Type B pancreatic cell (in vitro differentiated cells): Measurements from ENCODE around the gene ADCY7. TPM values are rescaled to one million over a fixed set of nuclear protein-coding genes. Genes with fewer than 3 reads are reported as not detected.

Experiments used
- DNase-seq: peaks from one replicate; pipeline ENCODE4 v3.0.0; 2021; ENCODE audit warnings: mixed read lengths; ENCODE audit not compliant: unreplicated experiment; ENCODE audit errors: extremely low spot score
- H3K27ac Mint-ChIP-seq: 2 replicates; pipeline ENCODE4 v1.8.0; 2021; ENCODE audit warnings: mild to moderate bottlenecking, mixed read lengths
- H3K27me3 Mint-ChIP-seq: 2 replicates; pipeline ENCODE4 v1.8.0; 2021; ENCODE audit warnings: mixed read lengths
- H3K36me3 Mint-ChIP-seq: 2 replicates; pipeline ENCODE4 v1.8.0; 2021; ENCODE audit warnings: mixed read lengths
- H3K4me1 Mint-ChIP-seq: one replicate; pipeline ENCODE4 v1.8.0; 2021; ENCODE audit warnings: mixed read lengths; ENCODE audit not compliant: unreplicated experiment
- H3K4me3 Mint-ChIP-seq: 2 replicates; pipeline ENCODE4 v1.8.0; 2021; ENCODE audit warnings: mild to moderate bottlenecking, mixed read lengths
- H3K9me3 Mint-ChIP-seq: 2 replicates; pipeline ENCODE4 v1.8.0; 2021; ENCODE audit warnings: mixed read lengths
- total RNA-seq: library from RNA; stranded (reverse); gene quantifications from 2 replicates; pipeline ENCODE4 v1.2.1, GENCODE V29; 2021; ENCODE audit warnings: low replicate concordance
- TF ChIP-seq, protein P1 (sequence below): fragments of 200-600 bp; sonication (generic); conservative IDR thresholded peaks from 2 replicates; pipeline ENCODE4 v1.5.0; 2021; ENCODE audit warnings: antibody characterized with exemption, mild to moderate bottlenecking

The ADCY7 gene
- total RNA-seq, 1 donor from 2014 or later, result 16.8 TPM

DNA sequence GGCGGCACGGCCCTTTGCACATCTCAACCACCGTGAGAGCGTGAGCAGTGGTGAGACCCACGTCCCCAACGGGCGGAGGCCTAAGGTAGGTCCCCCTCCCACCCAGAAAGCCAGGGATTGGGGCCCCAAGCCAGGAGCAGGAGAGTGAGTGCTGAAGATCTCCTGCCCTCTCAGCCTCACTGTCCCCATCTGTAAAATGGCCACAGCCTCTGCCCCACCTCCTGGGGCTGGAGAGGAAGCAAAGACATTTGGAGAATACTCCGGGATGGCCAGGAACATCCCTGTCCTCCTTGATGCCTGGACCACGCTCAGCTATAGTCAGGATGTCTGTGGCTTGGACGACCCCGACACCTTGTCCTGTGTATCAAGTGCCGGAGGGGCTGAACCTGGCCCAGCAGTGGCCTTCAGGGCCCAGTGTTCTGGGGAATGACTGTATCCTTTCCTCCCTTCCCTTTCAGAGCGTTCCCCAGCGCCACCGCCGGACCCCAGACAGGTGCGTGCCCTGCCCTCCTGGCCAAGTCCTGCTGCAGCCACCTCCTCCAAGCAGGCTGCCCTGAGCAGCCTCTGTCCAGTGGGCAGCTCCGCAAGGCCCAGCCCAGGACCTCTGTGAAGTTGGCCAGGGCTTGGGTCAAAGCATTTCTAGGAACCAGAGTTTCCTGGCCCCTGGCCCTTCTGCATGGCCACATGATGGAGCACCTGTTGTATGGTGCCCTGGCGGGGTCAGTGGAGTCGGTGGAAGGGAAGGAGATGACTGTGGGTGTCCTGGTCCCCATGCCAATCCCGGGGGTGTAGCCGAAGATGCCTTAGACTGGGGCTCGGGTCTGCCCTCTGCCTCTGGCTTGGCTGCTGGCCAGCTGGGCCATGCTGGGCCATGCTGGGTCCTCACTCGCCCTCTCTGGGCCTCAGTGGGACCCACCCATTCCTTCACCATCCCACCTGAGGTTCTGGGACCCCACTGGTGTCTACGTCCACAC is 38.4 kb downstream of the ADCY7 start:
- Mint-ChIP-seq H3K27me3 (no peaks in the 10 kb centered on the region), H3K4me1 (peaks cover 8% of the 10 kb centered on the region), H3K36me3 (no peaks in the 10 kb centered on the region), H3K4me3 (no peak overlapping the region), H3K27ac (no peak overlapping the region), H3K9me3 (no peaks in the 10 kb centered on the region)
- TF ChIP-seq, protein P1, sequence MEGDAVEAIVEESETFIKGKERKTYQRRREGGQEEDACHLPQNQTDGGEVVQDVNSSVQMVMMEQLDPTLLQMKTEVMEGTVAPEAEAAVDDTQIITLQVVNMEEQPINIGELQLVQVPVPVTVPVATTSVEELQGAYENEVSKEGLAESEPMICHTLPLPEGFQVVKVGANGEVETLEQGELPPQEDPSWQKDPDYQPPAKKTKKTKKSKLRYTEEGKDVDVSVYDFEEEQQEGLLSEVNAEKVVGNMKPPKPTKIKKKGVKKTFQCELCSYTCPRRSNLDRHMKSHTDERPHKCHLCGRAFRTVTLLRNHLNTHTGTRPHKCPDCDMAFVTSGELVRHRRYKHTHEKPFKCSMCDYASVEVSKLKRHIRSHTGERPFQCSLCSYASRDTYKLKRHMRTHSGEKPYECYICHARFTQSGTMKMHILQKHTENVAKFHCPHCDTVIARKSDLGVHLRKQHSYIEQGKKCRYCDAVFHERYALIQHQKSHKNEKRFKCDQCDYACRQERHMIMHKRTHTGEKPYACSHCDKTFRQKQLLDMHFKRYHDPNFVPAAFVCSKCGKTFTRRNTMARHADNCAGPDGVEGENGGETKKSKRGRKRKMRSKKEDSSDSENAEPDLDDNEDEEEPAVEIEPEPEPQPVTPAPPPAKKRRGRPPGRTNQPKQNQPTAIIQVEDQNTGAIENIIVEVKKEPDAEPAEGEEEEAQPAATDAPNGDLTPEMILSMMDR, result no peak
- DNase-seq, result peak; percentile 64

DNA sequence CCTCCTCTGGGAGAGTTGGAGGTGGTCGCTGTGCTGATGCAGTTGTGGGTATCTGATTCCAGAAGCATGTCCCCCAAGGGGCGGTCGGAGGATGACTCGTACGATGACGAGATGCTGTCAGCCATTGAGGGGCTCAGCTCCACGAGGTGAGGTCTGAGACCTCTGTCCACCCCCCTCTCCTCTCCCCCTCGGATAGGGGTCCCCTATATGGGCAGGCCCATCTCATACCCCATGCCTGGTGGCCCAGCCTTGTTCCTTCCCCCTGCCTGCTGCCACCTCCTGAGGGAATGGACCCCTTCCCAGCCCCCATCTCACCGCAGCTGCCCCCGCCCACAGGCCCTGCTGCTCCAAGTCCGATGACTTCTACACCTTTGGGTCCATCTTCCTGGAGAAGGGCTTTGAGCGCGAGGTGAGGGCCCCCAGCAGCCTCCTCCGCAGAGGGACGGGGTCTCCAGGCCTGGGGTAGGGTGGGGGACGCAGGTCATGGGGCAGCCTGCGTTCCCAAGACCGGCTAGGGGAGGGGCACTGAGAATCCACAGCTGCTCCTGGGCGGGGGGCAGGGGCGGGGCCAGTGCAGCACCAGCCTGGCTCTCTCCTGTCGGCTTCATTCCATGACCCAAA is 39.2 kb downstream of the ADCY7 start:
- Mint-ChIP-seq H3K27ac (no peak overlapping the region), H3K4me1 (peaks cover 15% of the 10 kb centered on the region), H3K9me3 (no peaks in the 10 kb centered on the region), H3K4me3 (no peak overlapping the region), H3K36me3 (no peaks in the 10 kb centered on the region), H3K27me3 (no peaks in the 10 kb centered on the region)
- peak; percentile 63 for DNase-seq
- TF ChIP-seq, protein P1, result no peak

DNA sequence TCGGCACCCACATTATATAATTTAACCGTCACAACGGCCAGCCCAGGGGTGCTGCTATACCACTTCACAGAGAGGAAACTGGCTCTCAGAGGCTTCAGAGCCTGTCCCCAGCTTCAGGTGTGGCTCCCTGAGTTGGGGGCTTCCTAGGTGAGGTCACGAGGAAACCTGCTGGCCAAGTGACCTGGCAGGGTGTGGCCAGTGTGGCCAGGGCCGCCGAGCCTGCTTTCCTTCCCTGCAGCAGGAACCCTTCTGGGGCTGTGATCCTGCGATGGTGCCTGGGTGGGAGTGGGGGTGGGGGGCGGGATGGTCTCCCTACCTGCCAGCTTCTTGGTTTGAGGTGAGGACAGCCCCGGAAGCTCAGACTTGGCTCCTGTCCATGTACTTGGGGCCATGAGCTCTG is 39.9 kb downstream of the ADCY7 start:
- Mint-ChIP-seq H3K4me3 (no peak overlapping the region), H3K36me3 (no peaks in the 10 kb centered on the region), H3K4me1 (peaks cover 15% of the 10 kb centered on the region), H3K27ac (no peak overlapping the region), H3K9me3 (no peaks in the 10 kb centered on the region), H3K27me3 (no peaks in the 10 kb centered on the region)
- TF ChIP-seq, protein P1, result no peak
- DNase-seq, result peak; percentile 48

DNA sequence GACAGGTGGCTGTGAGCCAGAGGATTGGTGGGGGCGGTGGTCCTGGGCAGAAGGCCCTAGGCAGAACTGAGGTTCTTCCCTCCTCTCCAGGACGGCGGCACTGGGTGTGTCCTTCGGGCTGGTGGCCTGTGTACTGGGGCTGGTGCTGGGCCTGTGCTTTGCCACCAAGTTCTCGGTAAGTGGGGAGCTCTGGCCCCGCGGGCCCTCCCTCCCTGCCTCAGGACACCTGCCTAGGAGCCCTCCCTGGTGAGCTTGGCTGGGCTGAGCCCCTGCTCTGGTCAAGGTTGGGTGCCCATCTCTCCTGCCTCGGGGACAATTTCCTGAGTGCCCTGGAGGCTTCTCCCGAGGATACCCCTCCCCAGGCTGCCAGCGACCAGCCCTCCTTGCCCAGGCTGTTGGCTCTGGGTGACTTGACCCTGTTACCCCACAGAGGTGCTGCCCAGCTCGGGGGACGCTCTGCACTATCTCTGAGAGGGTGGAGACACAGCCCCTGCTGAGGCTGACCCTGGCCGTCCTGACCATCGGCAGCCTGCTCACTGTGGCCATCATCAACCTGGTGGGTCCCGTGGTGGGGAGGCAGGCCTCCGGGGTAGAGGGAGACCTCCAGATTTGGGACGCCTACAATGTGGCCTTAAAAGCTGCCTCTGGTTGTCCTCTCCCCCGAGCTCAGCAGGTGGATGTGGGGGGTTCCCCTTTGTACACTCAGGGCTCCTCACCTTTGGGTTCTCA is 42.0 kb downstream of the ADCY7 start:
- Mint-ChIP-seq H3K9me3 (no peaks in the 10 kb centered on the region), H3K4me3 (no peak overlapping the region), H3K4me1 (peaks cover 15% of the 10 kb centered on the region), H3K27ac (no peak overlapping the region), H3K36me3 (peaks cover 5% of the 10 kb centered on the region), H3K27me3 (no peaks in the 10 kb centered on the region)
- peak; percentile 64 for DNase-seq
- TF ChIP-seq, protein P1, result no peak

DNA sequence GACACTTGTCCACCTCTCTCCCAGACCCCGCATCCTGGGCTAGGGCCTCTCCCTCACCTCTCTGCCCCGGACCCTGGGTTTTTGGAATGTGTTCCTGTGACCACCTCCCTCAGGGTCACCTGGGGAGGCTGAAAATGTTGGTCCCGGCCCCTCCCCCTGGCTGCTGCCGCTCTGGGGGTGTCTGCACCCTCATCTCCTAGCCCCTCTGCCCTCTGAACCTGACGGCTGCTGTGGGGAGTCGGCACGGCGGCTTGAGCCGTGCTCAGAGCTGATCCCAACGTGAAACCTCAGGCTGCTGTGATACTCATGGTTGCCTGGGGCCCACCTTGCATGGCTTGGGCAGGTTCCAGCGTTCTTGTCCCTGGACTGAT is 42.8 kb downstream of the ADCY7 start:
- DNase-seq, result no peak
- peaks cover 9% of the 10 kb centered on the region for H3K36me3 Mint-ChIP-seq
- TF ChIP-seq, protein P1, result no peak
- H3K27me3 Mint-ChIP-seq, result no peaks in the 10 kb centered on the region
- H3K27ac Mint-ChIP-seq, result peak overlapping the region; percentile 43
- H3K4me1 Mint-ChIP-seq, result peaks cover 15% of the 10 kb centered on the region
- H3K9me3 Mint-ChIP-seq, result no peaks in the 10 kb centered on the region
- H3K4me3 Mint-ChIP-seq, result no peak overlapping the region
